NCI-H2171 (cell line): ENCODE data around the gene N4BP2L2.

Experiments
- DNase-seq: peaks from one replicate; lab custom pipeline; 2025; lab: John Stamatoyannopoulos, UW

N4BP2L2 gene

GRCh38 chr13:32530841-32531253 is 7.7 kb downstream of the N4BP2L2 start:
- DNase-seq: no peak

GRCh38 chr13:32528358-32528757 is 10.2 kb downstream of the N4BP2L2 start:
- no peak for DNase-seq

DNA sequence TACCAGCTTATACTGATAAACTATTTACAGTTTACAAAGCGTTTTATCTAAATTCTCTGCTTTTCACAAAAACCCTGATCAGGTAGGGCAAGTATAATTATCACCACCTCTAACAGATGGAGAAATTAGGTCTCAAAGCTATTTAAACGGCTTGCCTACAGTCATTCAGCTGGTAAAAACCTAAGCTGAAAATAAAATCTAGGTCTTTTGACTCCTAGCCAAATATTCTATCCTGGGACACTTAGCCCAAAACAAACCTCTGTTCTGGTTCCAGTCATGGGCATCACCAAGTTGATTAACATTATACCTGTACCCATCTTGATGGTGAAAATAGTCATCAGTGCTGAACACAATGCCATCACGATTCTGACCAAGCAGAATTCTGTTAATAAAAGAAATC is 11.4 kb downstream of the N4BP2L2 start:
- no peak for DNase-seq

DNA sequence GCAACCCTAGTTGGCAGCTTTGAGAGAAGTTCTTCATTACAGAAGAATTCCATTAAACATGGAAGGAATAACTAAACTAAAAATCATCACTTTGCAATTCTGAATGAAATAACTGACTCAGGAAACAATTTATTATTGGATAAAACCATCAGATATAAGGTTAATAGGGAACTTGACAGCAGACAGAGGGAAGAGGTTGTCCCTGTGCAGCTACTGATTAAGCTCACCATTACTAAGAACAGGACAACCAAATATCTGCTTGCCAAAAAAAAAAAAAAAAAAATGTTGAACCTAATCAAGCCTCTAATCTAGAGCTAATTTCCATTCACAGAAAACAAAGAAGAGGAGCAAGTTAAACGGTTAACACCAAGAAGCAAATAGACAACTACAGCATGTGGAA is 12.8 kb downstream of the N4BP2L2 start:
- no peak for DNase-seq

- no peak for DNase-seq
Observed at GRCh38 chr13:32515246-32515645, 23.3 kb downstream of the N4BP2L2 start.

DNA sequence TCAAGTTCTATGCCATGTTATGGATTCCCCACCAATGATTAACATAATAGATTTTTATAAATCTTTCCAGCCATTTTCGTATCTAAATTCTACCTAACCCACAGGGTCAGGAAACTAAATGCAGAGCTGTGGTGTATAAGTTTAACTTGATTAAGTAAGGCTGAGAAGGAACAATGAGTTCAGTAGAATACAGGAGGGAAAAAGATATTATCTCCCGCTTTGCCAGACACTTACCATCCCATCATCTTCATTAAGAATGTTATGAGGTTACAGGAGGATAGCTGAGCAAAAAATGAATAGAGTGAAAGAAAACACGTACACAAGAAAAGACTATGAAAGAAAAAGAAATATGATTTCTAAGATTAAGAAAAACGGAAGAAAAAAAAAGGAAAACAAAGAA is 27.1 kb downstream of the N4BP2L2 start:
- DNase-seq: no peak

GRCh38 chr13:32504876-32505275 is 33.7 kb downstream of the N4BP2L2 start:
- DNase-seq: no peak

DNA sequence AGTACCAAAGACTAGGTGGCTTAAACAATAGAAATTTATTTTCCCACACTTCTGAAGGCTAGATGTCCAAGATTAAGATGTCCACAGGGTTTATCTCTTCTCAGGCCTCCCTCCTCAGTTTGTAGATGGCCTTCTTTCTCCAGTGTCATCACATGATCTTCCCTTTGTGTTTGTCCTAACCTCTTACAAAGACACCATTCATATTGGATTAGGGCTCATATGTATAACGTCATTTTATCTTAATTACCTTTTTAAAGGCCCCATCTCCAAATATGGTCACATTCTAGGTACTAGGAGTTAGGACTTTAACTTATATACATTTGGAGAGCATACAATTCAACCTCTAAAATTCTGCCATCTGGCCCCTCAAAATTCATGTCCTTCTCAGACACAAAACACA is 34.3 kb downstream of the N4BP2L2 start:
- no peak for DNase-seq

GRCh38 chr13:32503727-32504126 is 34.9 kb downstream of the N4BP2L2 start:
- no peak for DNase-seq

DNA sequence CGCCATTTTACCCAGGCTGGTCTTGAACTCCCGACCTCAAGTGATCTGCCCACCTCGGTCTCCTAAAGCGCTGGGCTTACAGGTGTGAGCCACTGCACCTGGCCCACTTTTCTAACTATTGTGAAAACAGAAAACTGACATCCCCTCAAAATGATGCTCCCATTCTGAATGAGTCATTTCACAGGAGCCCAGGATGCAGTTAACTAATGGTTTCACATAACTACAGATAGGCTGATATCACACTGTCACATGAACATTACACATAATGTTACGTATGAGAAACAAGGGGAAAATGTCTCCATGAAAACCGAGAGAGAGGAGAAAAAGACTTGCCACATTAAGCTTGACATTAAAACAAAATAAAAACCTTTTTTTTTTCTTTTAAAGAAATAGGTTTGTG is 37.5 kb downstream of the N4BP2L2 start:
- DNase-seq: no peak

GRCh38 chr13:32499538-32500210 is 38.9 kb downstream of the N4BP2L2 start:
- DNase-seq: no peak

GRCh38 chr13:32497589-32497988 is 41.0 kb downstream of the N4BP2L2 start:
- DNase-seq: no peak

DNA sequence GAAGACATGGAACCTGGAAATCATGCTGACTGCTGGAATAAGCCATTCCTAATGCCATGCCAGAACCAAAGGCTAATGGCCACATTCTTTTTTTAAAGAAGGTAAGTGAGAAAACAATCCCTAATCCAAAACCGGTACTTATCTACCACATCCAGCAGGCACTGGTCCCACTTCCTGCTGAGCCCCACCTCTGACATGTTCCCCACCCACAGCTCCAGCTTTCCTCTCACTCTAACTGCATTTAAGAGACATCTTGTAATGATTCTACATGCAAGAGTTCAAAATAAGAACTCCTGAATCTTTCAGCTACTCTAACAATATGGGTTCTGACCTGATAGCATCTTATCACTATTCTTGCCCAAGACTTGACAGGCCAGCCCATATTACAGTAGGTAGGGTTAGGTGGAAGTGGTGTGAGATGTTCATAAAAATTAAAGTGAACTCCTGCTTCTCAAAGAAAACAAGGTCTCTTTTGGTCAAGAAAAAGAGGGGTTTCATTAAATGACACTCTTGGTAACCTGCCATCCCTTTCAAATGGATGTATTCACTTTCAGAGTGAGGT is 41.9 kb downstream of the N4BP2L2 start:
- DNase-seq: no peak

- no peak for DNase-seq
Observed at GRCh38 chr13:32495841-32496240, 42.8 kb downstream of the N4BP2L2 start.

- DNase-seq: no peak
Observed at GRCh38 chr13:32495429-32495828, 43.2 kb downstream of the N4BP2L2 start.

GRCh38 chr13:32491028-32491427 is 47.6 kb downstream of the N4BP2L2 start:
- no peak for DNase-seq

DNA sequence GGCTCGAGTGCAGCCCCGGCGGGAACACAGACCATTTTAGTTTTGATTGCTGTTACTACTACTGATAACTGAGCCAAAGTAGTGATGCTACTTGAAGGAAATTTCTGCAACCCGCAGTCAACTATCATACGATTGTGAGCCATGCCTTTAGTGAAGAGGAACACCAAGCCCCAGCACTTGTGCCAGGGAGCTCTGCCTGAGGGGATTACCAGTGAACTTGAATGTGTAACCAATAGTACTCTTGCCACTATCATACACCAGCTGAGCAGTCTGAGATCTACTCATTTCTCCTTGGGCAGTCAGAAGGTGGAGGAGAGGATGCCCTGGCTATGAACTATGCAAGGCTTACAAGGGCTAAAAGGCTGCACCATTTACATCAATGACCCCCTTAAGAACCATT is 61.7 kb downstream of the N4BP2L2 start:
- DNase-seq: no peak

GRCh38 chr13:32476021-32476731 is 62.4 kb downstream of the N4BP2L2 start:
- no peak for DNase-seq

GRCh38 chr13:32474999-32475792 is 63.4 kb downstream of the N4BP2L2 start:
- no peak for DNase-seq

- DNase-seq: no peak
Observed at GRCh38 chr13:32473650-32474049, 64.9 kb downstream of the N4BP2L2 start.

DNA sequence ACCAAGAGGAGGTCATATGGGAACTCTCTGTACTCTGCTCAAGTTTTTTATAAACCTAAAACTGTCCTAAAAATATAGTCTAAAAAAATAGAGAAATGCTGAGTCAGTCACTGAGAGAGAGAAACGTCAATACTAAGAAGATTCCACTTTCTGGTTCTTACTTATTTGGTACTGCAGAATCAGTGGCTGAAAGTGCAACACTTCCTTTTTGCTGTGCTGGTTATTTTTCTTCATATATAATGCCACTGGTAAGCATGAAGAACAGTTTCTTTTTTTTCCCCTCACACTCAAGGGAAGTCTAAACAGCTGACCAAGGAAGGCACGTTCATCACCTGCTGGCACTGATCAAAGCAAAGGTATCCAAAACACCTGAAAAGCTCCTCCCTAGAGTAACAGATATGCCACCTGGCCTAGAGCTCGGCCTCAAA is 66.4 kb downstream of the N4BP2L2 start:
- DNase-seq: no peak

- no peak for DNase-seq
Observed at GRCh38 chr13:32471187-32471922, 67.2 kb downstream of the N4BP2L2 start.
